Hepatocyte (in vitro differentiated cells): ENCODE measurements around the gene PMIS2. TPM values are rescaled to one million over a fixed set of nuclear protein-coding genes. Genes with fewer than 3 reads are reported as not detected.

Experiments
- DNase-seq: peaks from one replicate; pipeline ENCODE4 v3.0.0-alpha.2; 2016; ENCODE audit warnings: low spot score
- H2AFZ ChIP-seq: fragments of 200-600 bp; sonication (generic); 2 replicates; pipeline ENCODE4 v1.6.0; 2016; ENCODE audit warnings: antibody characterized with exemption, mild to moderate bottlenecking
- H3K27ac ChIP-seq: fragments of 200-600 bp; sonication (generic); 2 replicates; pipeline ENCODE4 v1.5.1; 2016; ENCODE audit warnings: mild to moderate bottlenecking
- H3K27me3 ChIP-seq: fragments of 200-600 bp; sonication (generic); 2 replicates; pipeline ENCODE4 v1.6.1; 2016
- H3K36me3 ChIP-seq: fragments of 200-600 bp; sonication (generic); replicated peaks from 2 replicates; pipeline ENCODE4 v1.5.1; 2016; ENCODE audit warnings: low read depth; ENCODE audit not compliant: insufficient read depth
- H3K4me1 ChIP-seq: fragments of 200-600 bp; sonication (generic); 2 replicates; pipeline ENCODE4 v1.5.1; 2016; ENCODE audit warnings: mild to moderate bottlenecking, moderate library complexity; ENCODE audit not compliant: insufficient read depth
- H3K4me2 ChIP-seq: fragments of 200-600 bp; sonication (generic); 2 replicates; pipeline ENCODE4 v1.6.0; 2016
- H3K4me3 ChIP-seq: fragments of 200-600 bp; sonication (generic); 2 replicates; pipeline ENCODE4 v1.5.1; 2016; ENCODE audit warnings: mild to moderate bottlenecking
- H3K79me2 ChIP-seq: fragments of 200-600 bp; sonication (generic); 2 replicates; pipeline ENCODE4 v1.6.0; 2017; ENCODE audit warnings: mild to moderate bottlenecking
- H3K9me2 ChIP-seq: fragments of 200-600 bp; sonication (generic); replicated peaks from 2 replicates; pipeline ENCODE4 v1.6.0; 2017; ENCODE audit warnings: mild to moderate bottlenecking; ENCODE audit not compliant: insufficient read depth
- H3K9me3 ChIP-seq: fragments of 200-600 bp; sonication (generic); 2 replicates; pipeline ENCODE4 v1.5.1; 2016; ENCODE audit warnings: low read depth, mild to moderate bottlenecking
- H4K20me1 ChIP-seq: fragments of 200-600 bp; sonication (generic); 2 replicates; pipeline ENCODE4 v1.6.0; 2016; ENCODE audit warnings: mild to moderate bottlenecking; ENCODE audit not compliant: insufficient read depth, poor library complexity, severe bottlenecking
- CTCF ChIP-seq: fragments of 200-600 bp; sonication (generic); IDR thresholded peaks from 2 replicates; pipeline ENCODE4 v1.5.1; 2016; ENCODE audit warnings: antibody characterized with exemption, mild to moderate bottlenecking; ENCODE audit not compliant: poor library complexity
- EZH2 ChIP-seq: fragments of 200-600 bp; sonication (generic); IDR thresholded peaks from 2 replicates; pipeline ENCODE4 v1.6.1; 2016; ENCODE audit warnings: antibody characterized with exemption, mild to moderate bottlenecking, borderline replicate concordance
- EZH2phosphoT487 ChIP-seq: fragments of 200-600 bp; sonication (generic); IDR thresholded peaks from one replicate; pipeline ENCODE4 v1.6.1; 2018; ENCODE audit warnings: antibody characterized with exemption, mild to moderate bottlenecking, low read depth, moderate library complexity; ENCODE audit not compliant: unreplicated experiment, severe bottlenecking
- WGBS: methylation state at CpG from one replicate; pipeline ENCODE4 v1.1.6; 2016; ENCODE audit warnings: low lambda C conversion rate; ENCODE audit errors: missing lambda C conversion rate; 5-methylcytosine and 5-hydroxymethylcytosine counted together
- polyA plus RNA-seq: library from polyadenylated mRNA; unstranded; fragments of >200 nt; fragmentation: Nextera tagmentation; extraction: Ambion mirVana; gene quantifications from 2 replicates; pipeline ENCODE4 v1.2.1, GENCODE V29; 2016
- total RNA-seq: library from RNA; depleted of rRNA; stranded (reverse); fragments of >200 nt; gene quantifications from 2 replicates; pipeline ENCODE4 v1.2.3, GENCODE V29; 2014

PMIS2 gene
- total and polyA plus RNA-seq, 2 experiments from 2014 or later, result not detected

GRCh38 chr19:35623327-35624010, 37.5 kb downstream of the PMIS2 start:
- no peak for TF ChIP-seq EZH2phosphoT487
- TF ChIP-seq EZH2, result no peak
- no peak for TF ChIP-seq CTCF
- Histone ChIP-seq H3K79me2 (no peaks in the 10 kb centered on the region), H4K20me1 (no peaks in the 10 kb centered on the region), H3K27ac (no peak overlapping the region), H3K36me3 (no peaks in the 10 kb centered on the region), H2AFZ (no peak overlapping the region), H3K4me1 (no peaks in the 10 kb centered on the region), H3K4me3 (no peak overlapping the region), H3K27me3 (no peaks in the 10 kb centered on the region), H3K4me2 (no peak overlapping the region), H3K9me2 (no peaks in the 10 kb centered on the region), H3K9me3 (no peaks in the 10 kb centered on the region)
- DNase-seq, result no peak
- 93% methylated on average over 6 of the region's 6 CpGs for WGBS

GRCh38 chr19:35628264-35628564, 42.2 kb downstream of the PMIS2 start:
- 37% methylated on average over 9 of the region's 9 CpGs for WGBS
- Histone ChIP-seq H3K79me2 (peaks cover 12% of the 10 kb centered on the region), H3K9me3 (no peaks in the 10 kb centered on the region), H4K20me1 (no peaks in the 10 kb centered on the region), H3K4me1 (peaks cover 7% of the 10 kb centered on the region), H3K27ac (peak overlapping the region; percentile 85), H3K4me2 (peak overlapping the region; percentile 82), H3K4me3 (peak overlapping the region; percentile 28), H3K27me3 (no peaks in the 10 kb centered on the region), H3K36me3 (no peaks in the 10 kb centered on the region), H3K9me2 (no peaks in the 10 kb centered on the region), H2AFZ (peak overlapping the region; percentile 9)
- TF ChIP-seq EZH2 (no peak), EZH2phosphoT487 (no peak), CTCF (no peak)
- DNase-seq, result no peak

GRCh38 chr19:35628565-35629331, 42.8 kb downstream of the PMIS2 start, which contains the start of gene RBM42:
Gene RBM42 (plus strand): TSS chr19:35629036. CDS start chr19:35629154, 118 bp downstream.
- Histone ChIP-seq H3K36me3 (no peaks in the 10 kb centered on the region), H4K20me1 (no peaks in the 10 kb centered on the region), H3K9me3 (no peaks in the 10 kb centered on the region), H2AFZ (peak within 1 kb of the TSS; percentile 28), H3K79me2 (peaks cover 12% of the 10 kb centered on the region), H3K4me2 (peak within 1 kb of the TSS; percentile 98), H3K27me3 (no peaks in the 10 kb centered on the region), H3K4me1 (peaks cover 7% of the 10 kb centered on the region), H3K27ac (peak within 1 kb of the TSS; percentile 85), H3K9me2 (no peaks in the 10 kb centered on the region), H3K4me3 (peak within 1 kb of the TSS; percentile 47)
- WGBS, result 2% methylated on average over 50 of the region's 56 CpGs
- peak; percentile 98 for DNase-seq
- TF ChIP-seq CTCF (no peak), EZH2 (no peak), EZH2phosphoT487 (no peak)
